ENCODE results near the gene TMEM52.

- TF ChIP-seq ARNT (IDR thresholded peaks at IDR 0.05) (no peak), SP1 (IDR thresholded peaks at IDR 0.05) (no peak), ELF4 (IDR thresholded peaks at IDR 0.05) (no peak), BHLHE40 (IDR thresholded peaks at IDR 0.05; ENCODE audit: borderline replicate concordance) (no peak), FOXA1 (IDR thresholded peaks at IDR 0.05) (no peak), SUZ12 (IDR thresholded peaks at IDR 0.05) (no peak), LEF1 (IDR thresholded peaks at IDR 0.05; ENCODE audit: borderline replicate concordance) (no peak), FOXK2 (IDR thresholded peaks at IDR 0.05) (no peak), CTBP1 (IDR thresholded peaks at IDR 0.05; ENCODE audit: borderline replicate concordance) (no peak), HDGF (IDR thresholded peaks at IDR 0.05; ENCODE audit: borderline replicate concordance) (no peak)
Observed at GRCh38 chr1:1910651-1911331, 8.3 kb downstream of the TMEM52 start.

All from HEK293T (cell line).